Left colon (tissue), 2 donors: ENCODE data around the gene GVQW3. TPM values are rescaled to one million over a fixed set of nuclear protein-coding genes. Genes with fewer than 3 reads are reported as not detected.
A peak's percentile ranks its signal among the peaks of the same experiment; 100 is the strongest.

ENCODE experiments used
- ATAC-seq: fragments of 200-7000 bp; cut with Tn5 transposase; one replicate; pipeline ENCODE4 v1.9.1; 2020; ENCODE audit warnings: mild to moderate bottlenecking, moderate library complexity
- DNase-seq, 2 donors: peaks; one replicate each; pipeline ENCODE4 v3.0.0-alpha.2; 2020
- intact Hi-C, 2 donors: fragments of 100-400 bp; cut with DNase I in 1 of 2; cut with micrococcal nuclease in 1 of 2; formaldehyde crosslinking; loops; one replicate each; pipeline versions ENCODE4 v1.11.2 to v1.14.0; 2022; cut with DNase I, micrococcal nuclease
- total RNA-seq, 2 donors: library from RNA; stranded (reverse); fragmentation: NEBNext Ultra II Directional; extraction: Animal tissue kit (Norgen Biotek cat#: 25700); gene quantifications; one replicate each; pipeline ENCODE4 v1.2.1, GENCODE V29; 2021
- donor health status: DM: no; HTN: no; CAD: no.
- donor health status: DM: yes; HTN: yes; CAD: no.

Gene GVQW3
- total RNA-seq, 2 donors from 2014 or later = 2.4 to 2.7 TPM

GRCh38 chr11:76426660-76427059, 45.5 kb downstream of the GVQW3 start:
- intact Hi-C loops = no loop called here
- no peak for DNase-seq
- ATAC-seq = no peak

GRCh38 chr11:76436020-76436419, 54.9 kb downstream of the GVQW3 start:
- DNase-seq (no peak), ATAC-seq (no peak)
- intact Hi-C loops = no loop called here

- DNase-seq (no peak), ATAC-seq (no peak)
- intact Hi-C loops = no loop called here
These were observed 62.3 kb downstream of the GVQW3 start for GRCh38 chr11:76443268-76443980.

DNA sequence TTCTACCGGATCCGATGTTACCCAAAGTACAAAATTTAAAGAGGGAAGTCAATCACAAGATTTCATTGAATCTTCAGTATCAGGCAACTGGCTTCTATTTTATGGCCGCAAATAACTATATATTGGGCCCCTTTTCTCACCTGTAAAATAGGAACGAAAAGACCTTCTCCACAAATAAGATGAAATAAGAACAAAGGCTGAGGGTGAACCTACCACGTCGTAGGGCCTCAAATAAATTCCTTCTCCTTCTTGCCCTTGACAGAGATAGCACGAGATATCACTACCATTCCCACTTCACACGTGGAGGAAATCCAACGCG, 62.9 kb downstream of the GVQW3 start:
- intact Hi-C loops = no loop called here
- DNase-seq (no peak), ATAC-seq (no peak)

DNA sequence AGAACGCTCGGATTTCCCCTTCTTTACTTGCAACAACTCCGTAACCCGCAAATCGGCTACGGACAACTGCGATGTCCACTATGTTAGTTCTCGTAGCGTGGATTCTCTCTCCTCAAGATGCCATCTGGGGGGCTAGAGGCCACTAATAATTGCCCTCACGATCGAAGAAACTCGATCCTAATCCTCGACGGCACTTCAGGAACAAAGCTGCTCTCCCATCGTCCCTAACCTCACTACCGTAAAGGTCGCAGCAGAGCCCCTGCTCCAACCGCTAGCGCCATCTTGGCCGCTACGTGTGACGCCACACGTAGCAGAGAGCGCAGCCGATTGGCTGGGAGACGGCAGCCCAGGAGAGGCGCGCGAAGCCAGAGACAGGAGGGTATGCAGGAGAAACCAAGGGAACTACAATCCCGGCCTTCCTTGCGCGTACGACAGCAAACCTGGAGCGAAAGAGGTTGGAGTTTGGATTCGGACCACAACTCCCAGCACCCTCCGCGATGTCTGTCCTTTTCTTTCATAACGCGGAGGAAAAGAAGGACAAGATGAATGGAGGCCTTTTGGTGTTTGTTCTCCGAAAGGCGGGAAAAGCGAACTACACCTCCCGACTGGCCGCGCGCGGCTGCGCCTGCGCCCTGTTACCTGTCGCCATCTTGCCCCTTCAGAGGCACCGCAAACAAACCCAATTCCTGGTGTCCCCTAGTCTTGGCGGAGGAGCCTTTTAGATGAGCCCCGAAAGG, 63.4 kb downstream of the GVQW3 start, which contains the start of gene EMSY:
Gene EMSY (plus strand): TSS at position 635 of the 737 bp plus-strand sequence. CDS start 1,921 bp downstream, outside the sequence.
- ATAC-seq (peak; percentile 88), DNase-seq (peak; percentile 94 to 98)
- intact Hi-C loops = no loop called here

- DNase-seq = peak; percentile 82
- intact Hi-C loops = no loop called here
- peak; percentile 71 for ATAC-seq
These were observed 64.3 kb downstream of the GVQW3 start for GRCh38 chr11:76445121-76446084.

- intact Hi-C loops = no loop called here
- ATAC-seq (no peak), DNase-seq (no peak)
These were observed 67.4 kb downstream of the GVQW3 start for GRCh38 chr11:76448506-76448905.

DNA sequence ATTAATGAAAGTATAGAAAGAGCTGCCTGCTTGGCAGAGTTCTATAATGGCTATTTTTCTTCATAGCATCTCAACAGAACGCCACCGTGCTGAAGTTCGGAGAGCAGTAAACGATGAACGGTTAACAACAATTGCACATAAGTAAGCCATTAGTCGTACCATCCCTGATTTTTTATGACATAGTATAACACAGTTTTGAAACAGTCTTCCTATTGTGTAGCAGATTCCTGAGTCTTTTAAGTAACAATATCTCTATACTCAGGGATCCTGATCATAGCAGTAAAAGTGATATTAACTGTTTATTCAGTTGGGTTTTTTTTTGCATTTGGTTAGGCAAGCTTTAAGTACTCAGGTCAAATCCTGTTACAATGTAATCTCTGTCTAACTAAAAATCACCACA, 72.1 kb downstream of the GVQW3 start:
- intact Hi-C loops = no loop called here
- DNase-seq = no peak
- ATAC-seq = peak; percentile 97

- ATAC-seq (no peak), DNase-seq (no peak)
- intact Hi-C loops = no loop called here
These were observed 74.2 kb downstream of the GVQW3 start for GRCh38 chr11:76455331-76455730.

DNA sequence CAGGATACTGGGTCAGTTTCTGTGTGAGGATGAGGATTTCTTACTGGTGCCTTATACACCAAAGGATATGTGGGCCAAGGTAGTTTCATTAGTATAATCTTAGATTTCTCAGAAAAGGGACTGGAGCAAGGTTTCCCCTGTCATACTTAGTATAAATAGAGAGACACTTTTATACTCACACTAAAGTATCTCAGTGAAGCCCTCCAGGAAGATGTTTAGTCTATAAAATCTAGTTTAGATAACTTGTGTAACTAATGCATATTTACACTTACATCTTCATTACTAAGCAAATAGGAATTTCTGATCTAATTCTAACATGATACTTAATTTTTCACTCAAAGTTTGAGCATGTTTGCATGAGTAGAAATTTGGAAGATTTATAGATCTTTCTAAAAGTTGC, 74.8 kb downstream of the GVQW3 start:
- no peak for ATAC-seq
- intact Hi-C loops = no loop called here
- DNase-seq = no peak

- ATAC-seq = no peak
- intact Hi-C loops = no loop called here
- DNase-seq = no peak
These were observed 75.4 kb downstream of the GVQW3 start for GRCh38 chr11:76456571-76456970.

Other genes with a start within 250 kb of the GVQW3 start
- 1 to 10 TPM; 7.3 to 7.9 TPM for gene WNT11, start 174.8 kb upstream of the GVQW3 start, total RNA-seq
- gene THAP12, start 191 bp upstream of the GVQW3 start, total RNA-seq = 10 to 100 TPM; 39.1 to 43.3 TPM
- gene EMSY, start 63.7 kb downstream of the GVQW3 start, total RNA-seq = 10 to 100 TPM; 19.5 to 19.6 TPM